NCI-H2107 (cell line): Measurements from ENCODE around the gene TMEM131L.
"Not testable (repeated sequence)": the region's sequence is repeated elsewhere in the genome, so short reads cannot be mapped to it uniquely, and the experiment has no call there.

Experiments used
- DNase-seq: peaks from one replicate; lab custom pipeline; 2025; lab: John Stamatoyannopoulos, UW

TMEM131L gene

GRCh38 chr4:153573221-153573620 lies 107.1 kb downstream of the TMEM131L start:
- DNase-seq, result no peak

GRCh38 chr4:153573881-153574802 lies 108.0 kb downstream of the TMEM131L start:
- DNase-seq, result no peak

GRCh38 chr4:153576443-153576774 lies 110.2 kb downstream of the TMEM131L start:
- DNase-seq, result no peak

- DNase-seq, result no peak
Observed at GRCh38 chr4:153577053-153577452, 110.9 kb downstream of the TMEM131L start.

GRCh38 chr4:153579410-153579809 lies 113.2 kb downstream of the TMEM131L start:
- no peak for DNase-seq

GRCh38 chr4:153579872-153580271 lies 113.7 kb downstream of the TMEM131L start:
- no peak for DNase-seq

- no peak for DNase-seq
Observed at GRCh38 chr4:153582954-153583702, 117.0 kb downstream of the TMEM131L start.

- DNase-seq, result no peak
Observed at GRCh38 chr4:153585026-153585425, 118.9 kb downstream of the TMEM131L start.

- DNase-seq, result no peak
Observed at GRCh38 chr4:153589703-153590595, 123.8 kb downstream of the TMEM131L start.

- no peak for DNase-seq
Observed at GRCh38 chr4:153591441-153591840, 125.3 kb downstream of the TMEM131L start.

- no peak for DNase-seq
Observed at GRCh38 chr4:153592064-153592463, 125.9 kb downstream of the TMEM131L start.

- no peak for DNase-seq
Observed at GRCh38 chr4:153593161-153593560, 127.0 kb downstream of the TMEM131L start.

GRCh38 chr4:153594210-153594609 lies 128.1 kb downstream of the TMEM131L start:
- DNase-seq, result no peak

- DNase-seq, result no peak
Observed at GRCh38 chr4:153595894-153596601, 129.9 kb downstream of the TMEM131L start.

GRCh38 chr4:153602758-153603157 lies 136.6 kb downstream of the TMEM131L start:
- DNase-seq, result no peak

- DNase-seq, result no peak
Observed at GRCh38 chr4:153603258-153603657, 137.1 kb downstream of the TMEM131L start.

GRCh38 chr4:153603835-153604234 lies 137.7 kb downstream of the TMEM131L start:
- DNase-seq, result no peak

- not testable (repeated sequence) for DNase-seq
Observed at GRCh38 chr4:153609070-153609469, 142.9 kb downstream of the TMEM131L start.

GRCh38 chr4:153610623-153611376 lies 144.6 kb downstream of the TMEM131L start:
- DNase-seq, result no peak

GRCh38 chr4:153611679-153612078 lies 145.5 kb downstream of the TMEM131L start:
- no peak for DNase-seq

GRCh38 chr4:153612878-153613277 lies 146.7 kb downstream of the TMEM131L start:
- DNase-seq, result no peak
